Activated CD4-positive, alpha-beta T cell treated with anti-CD3 and anti-CD28 coated beads, Interleukin-10, Interleukin-2, amounts not matched to agents 100 ng/mL and 50 ng/mL, durations not matched to agents 16 hours and 8 hours (primary cell): ENCODE data around the gene EHF.
"Not testable (repeated sequence)": the region's sequence is repeated elsewhere in the genome, so short reads cannot be mapped to it uniquely, and the experiment has no call there.

Experiments
- DNase-seq: peaks from one replicate; pipeline ENCODE4 v3.0.0-alpha.2; 2020

Gene EHF

GRCh38 chr11:34671946-34672345 lies 51.1 kb downstream of the EHF start:
- no peak for DNase-seq

GRCh38 chr11:34674038-34674437 lies 53.1 kb downstream of the EHF start:
- no peak for DNase-seq

DNA sequence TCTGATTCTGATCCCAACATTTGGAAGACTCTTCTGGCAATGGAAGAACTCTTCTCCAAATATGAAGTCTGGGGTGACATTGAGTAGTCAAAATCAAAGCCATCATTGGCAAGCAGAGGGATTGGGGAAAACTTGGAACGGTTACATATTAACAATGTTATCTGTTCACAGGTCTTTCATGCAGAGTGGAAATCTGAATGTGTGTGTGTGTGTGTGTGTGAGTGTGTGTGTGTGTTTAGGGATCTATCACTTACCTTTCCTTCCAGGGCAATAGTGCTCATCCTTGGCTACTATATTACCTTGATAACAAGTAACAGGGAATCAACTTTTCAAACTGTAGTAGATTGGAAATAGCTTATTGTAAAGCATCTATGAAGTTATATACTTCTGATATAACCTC lies 55.3 kb downstream of the EHF start:
- no peak for DNase-seq

- no peak for DNase-seq
Observed at GRCh38 chr11:34679681-34680080, 58.8 kb downstream of the EHF start.

- DNase-seq, result no peak
Observed at GRCh38 chr11:34680206-34680605, 59.3 kb downstream of the EHF start.

DNA sequence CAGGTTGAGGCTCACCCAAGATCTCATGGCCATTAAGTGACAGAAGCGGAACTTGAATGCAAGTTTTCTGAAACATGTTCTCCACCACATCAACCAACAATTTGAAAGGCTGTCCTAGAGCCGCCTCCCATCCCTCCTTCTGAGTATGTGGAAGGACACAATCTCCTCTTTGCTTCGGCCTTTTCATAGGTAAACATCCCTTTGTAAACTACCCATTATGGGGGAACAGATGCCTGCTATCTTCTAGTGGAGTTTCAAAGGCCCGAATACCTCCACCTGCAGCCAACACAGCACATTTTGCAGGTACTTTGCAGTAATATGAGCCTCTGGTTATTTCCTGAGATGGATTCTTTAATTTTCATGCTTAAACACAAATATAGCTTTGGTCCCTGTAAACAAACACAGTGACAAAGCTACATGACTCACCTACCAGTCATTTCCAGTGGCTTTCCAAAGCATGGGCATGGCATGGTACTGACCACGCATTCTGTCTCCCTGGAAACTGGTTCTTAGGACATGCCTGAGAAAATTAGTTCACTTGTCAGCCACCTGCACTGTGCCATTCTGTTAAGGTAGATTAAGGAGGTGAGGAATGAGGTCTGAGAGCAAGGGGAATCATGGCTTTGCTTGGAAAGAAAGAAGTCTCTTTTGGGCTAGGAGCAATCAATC lies 60.2 kb downstream of the EHF start:
- no peak for DNase-seq

DNA sequence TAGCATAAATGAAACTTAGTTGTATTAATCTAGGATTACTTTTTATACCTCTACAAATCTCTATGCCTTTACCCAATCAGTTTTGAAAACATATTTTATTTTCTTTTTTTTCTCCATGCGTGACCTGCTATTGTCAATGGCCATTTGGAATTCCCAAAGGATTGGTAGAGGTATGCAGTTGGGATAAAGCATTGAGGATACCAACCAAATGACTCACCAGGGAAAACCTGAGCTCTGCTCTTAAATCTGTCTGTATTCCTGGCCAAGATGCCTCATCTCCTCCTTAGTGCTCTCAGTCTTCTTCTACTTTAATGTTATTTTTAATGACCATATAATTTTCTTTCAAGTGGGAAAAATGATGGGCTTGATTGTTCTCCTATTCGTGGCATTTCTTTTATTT lies 61.9 kb downstream of the EHF start:
- no peak for DNase-seq

DNA sequence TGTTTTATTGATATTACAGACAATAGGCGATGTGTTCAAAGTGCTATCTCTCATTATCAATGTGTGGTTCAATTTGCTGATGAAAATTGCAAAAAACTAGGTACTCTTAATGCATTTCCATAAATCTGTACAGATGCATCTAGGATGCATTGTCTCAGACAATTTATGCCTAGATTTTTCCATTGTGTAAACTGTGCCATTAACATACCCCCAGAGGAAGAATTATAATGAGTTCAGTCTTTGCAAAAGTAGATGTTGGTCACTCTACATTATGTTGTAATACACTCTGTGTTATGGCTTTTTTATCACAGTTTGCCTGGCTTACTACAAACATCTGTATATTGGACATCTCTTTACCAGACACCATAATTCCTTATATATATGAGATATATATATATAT lies 62.5 kb downstream of the EHF start:
- no peak for DNase-seq

GRCh38 chr11:34685864-34686263 lies 65.0 kb downstream of the EHF start:
- DNase-seq, result no peak

DNA sequence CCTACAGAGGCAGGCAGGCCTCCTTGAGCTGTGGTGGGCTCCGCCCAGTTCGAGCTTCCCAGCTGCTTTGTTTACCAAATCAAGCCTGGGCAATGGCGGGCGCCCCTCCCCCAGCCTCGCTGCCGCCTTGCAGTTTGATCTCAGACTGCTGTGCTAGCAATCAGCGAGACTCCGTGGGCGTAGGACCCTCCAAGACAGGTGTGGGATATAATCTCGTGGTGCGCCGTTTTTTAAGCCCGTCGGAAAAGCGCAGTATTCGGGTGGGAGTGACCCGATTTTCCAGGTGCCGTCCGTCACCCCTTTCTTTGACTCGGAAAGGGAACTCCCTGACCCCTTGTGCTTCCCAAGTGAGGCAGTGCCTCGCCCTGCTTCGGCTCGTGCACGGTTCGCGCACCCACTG lies 71.4 kb downstream of the EHF start:
- DNase-seq, result not testable (repeated sequence)

GRCh38 chr11:34696862-34697261 lies 76.0 kb downstream of the EHF start:
- no peak for DNase-seq

DNA sequence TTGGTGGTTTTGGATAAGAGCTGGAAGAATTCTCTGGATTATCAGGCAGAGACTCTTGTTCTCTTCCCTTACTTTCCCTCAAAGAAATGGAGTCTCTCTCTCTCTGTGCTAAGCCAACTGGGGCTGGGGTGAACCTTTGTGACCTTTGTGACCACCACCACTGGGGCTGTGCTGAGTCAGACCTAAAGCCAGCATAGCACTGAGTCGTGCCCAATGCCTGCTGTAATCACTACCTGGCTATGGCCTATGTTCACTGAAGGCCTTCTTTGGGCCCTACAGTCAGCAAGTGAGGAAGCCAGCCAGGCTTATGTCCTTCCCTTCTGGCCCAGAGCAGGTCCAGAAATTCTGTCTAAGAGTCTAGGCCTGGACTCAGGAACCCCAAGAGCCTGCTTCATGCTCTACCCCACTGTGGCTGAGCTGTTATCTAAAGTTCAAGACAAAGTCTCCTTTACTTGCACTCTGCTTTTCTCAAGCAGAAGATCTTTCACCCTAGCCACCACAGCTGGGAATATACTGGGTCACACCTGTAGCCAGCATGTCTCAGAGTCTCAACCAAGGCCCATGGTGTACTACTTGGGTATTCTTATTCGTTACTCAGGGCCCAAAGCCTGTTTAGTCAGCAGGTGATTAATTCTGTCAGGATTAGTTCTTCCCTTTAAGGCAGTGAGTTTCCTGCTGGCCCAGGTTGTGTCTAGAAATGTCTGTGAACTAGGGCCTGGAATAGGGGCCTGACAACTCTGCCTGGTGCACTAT lies 86.0 kb downstream of the EHF start:
- no peak for DNase-seq

GRCh38 chr11:34707462-34707840 lies 86.6 kb downstream of the EHF start:
- no peak for DNase-seq
